Measurements from ENCODE around the gene PKNOX2. TPM values are rescaled to one million over a fixed set of nuclear protein-coding genes. Genes with fewer than 3 reads are reported as not detected.

PKNOX2 gene
- total and polyA plus RNA-seq, 2 of the 4 experiments (the other 2 are of a cell fraction) = 0.72 to 2.3 TPM

- no peak for ATAC-seq (ENCODE audit: low read depth)
- Histone ChIP-seq H2BK20ac (ENCODE audit: low read depth, low read length) (no peak overlapping the region), H2AFZ (replicated peaks; ENCODE audit: low read length, poor library complexity) (no peak overlapping the region), H2AK9ac (replicated peaks; ENCODE audit: low read depth, low read length, poor library complexity) (no peak overlapping the region), H4K20me1 (ENCODE audit: insufficient read depth, low read length) (no peaks in the 10 kb centered on the region), H2BK5ac (ENCODE audit: low read depth, low read length, poor library complexity, severe bottlenecking) (no peak overlapping the region), H3K4me2 (ENCODE audit: low read depth, low read length) (no peak overlapping the region), H4K5ac (ENCODE audit: low read depth, low read length) (no peak overlapping the region), H3K27ac (ENCODE audit: insufficient read depth, low read length) (no peak overlapping the region), H3K14ac (replicated peaks; ENCODE audit: low read depth, low read length) (no peak overlapping the region), H3K23ac (ENCODE audit: low read depth, low read length) (no peak overlapping the region), H3K4me1 (ENCODE audit: control insufficient read depth, insufficient read depth, low read length) (no peaks in the 10 kb centered on the region), H4K8ac (ENCODE audit: low read depth in 2 of 2, low read length in 2 of 2) (no peak overlapping the region), H2BK15ac (ENCODE audit: low read depth, low read length) (no peak overlapping the region), H3K18ac (ENCODE audit: low read depth, low read length) (no peak overlapping the region), H3K36me3 (ENCODE audit: control insufficient read depth, insufficient read depth, low read length) (no peaks in the 10 kb centered on the region), H2AK5ac (ENCODE audit: low read depth, low read length) (no peak overlapping the region), H2BK120ac (ENCODE audit: low read depth, low read length) (no peak overlapping the region), H3K27me3 (ENCODE audit: control insufficient read depth, insufficient read depth, low read length) (peaks cover 12% of the 10 kb centered on the region), H3K56ac (ENCODE audit: extremely low read depth, insufficient read depth, low read length) (no peak overlapping the region), H3K9me1 (ENCODE audit: insufficient read depth, low read length) (no peaks in the 10 kb centered on the region), H3K9me3 (ENCODE audit: control insufficient read depth, insufficient read depth, low read length) (peaks cover 3% of the 10 kb centered on the region; the same call in 1 of the 2 replicates), H4K91ac (ENCODE audit: insufficient read depth, low read depth, low read length) (no peak overlapping the region), H3K9ac (ENCODE audit: low read depth, low read length) (no peak overlapping the region), H3K4ac (ENCODE audit: low read depth, low read length) (no peak overlapping the region), H3K79me1 (ENCODE audit: low read depth in 1 of 2, low read length in 2 of 2) (no peaks in the 10 kb centered on the region), H3K4me3 (ENCODE audit: insufficient read depth, low read depth, low read length) (no peak overlapping the region)
- dilution Hi-C loops (cut with HindIII; ENCODE audit: low sequenced_read_pairs, unreplicated experiment) = no loop called here
- intact Hi-C loops (cut with micrococcal nuclease) = no loop called here
- no CpG with 5 or more reads among the region's 7 CpGs for WGBS, 2 experiments (ENCODE audit: extremely low coverage in 2 of 2, insufficient read length in 1 of 2)
- CTCF ChIA-PET = no interaction called here
- DNase-seq = no peak
- in situ Hi-C loops (cut with MboI; ENCODE audit: low sequenced_read_pairs) = no loop called here
- POLR2A ChIA-PET (ENCODE audit: unreplicated experiment) = no interaction called here
- TF ChIP-seq USF2 (IDR thresholded peaks at IDR 0.05; ENCODE audit: low read depth, low read length) = no peak
- TF ChIP-seq RCOR1 (IDR thresholded peaks at IDR 0.05; ENCODE audit: insufficient replicate concordance, low read length) = no peak
- TF ChIP-seq FOS (IDR thresholded peaks at IDR 0.05; ENCODE audit: low read depth, low read length) = no peak
- TF ChIP-seq SMC3 (IDR thresholded peaks at IDR 0.05; ENCODE audit: low read depth, low read length) = no peak
- TF ChIP-seq NFE2L2 (IDR thresholded peaks at IDR 0.05; ENCODE audit: low read depth, low read length) = no peak
- no peak for TF ChIP-seq MAZ (IDR thresholded peaks at IDR 0.05; ENCODE audit: borderline replicate concordance, low read depth, low read length)
- no peak for TF ChIP-seq RAD21 (IDR thresholded peaks at IDR 0.05; ENCODE audit: low read length)
- TF ChIP-seq RFX5 (IDR thresholded peaks at IDR 0.05; ENCODE audit: low read depth, low read length) = no peak
- TF ChIP-seq CHD1 (IDR thresholded peaks at IDR 0.05; ENCODE audit: low read depth, low read length) = no peak
- no peak for TF ChIP-seq MXI1 (IDR thresholded peaks at IDR 0.05; ENCODE audit: borderline replicate concordance, low read depth, low read length)
- no peak for TF ChIP-seq BHLHE40 (IDR thresholded peaks at IDR 0.05; ENCODE audit: low read depth, low read length)
- BruUV-seq (replicated peaks) = no TSS peak
Observed at GRCh38 chr11:125193841-125194240, 29.3 kb downstream of the PKNOX2 start.

Measured in IMR-90 (cell line).